Fibroblast of mammary gland (primary cell): Measurements from ENCODE around the gene STX11.

ENCODE experiments used
- DNase-seq: peaks from one replicate; pipeline ENCODE4 v3.0.0-alpha.2; 2010; ENCODE audit warnings: low read depth
- H3K4me3 ChIP-seq: 2 replicates; pipeline ENCODE4 v1.5.1; 2011; ENCODE audit warnings: low read depth, mild to moderate bottlenecking, low read length, moderate library complexity; ENCODE audit not compliant: control insufficient read depth
- TF ChIP-seq, protein P1 (sequence below): conservative IDR thresholded peaks from 2 replicates; pipeline ENCODE4 v1.5.1; 2011; ENCODE audit warnings: low read depth, low read length, inconsistent platforms; ENCODE audit not compliant: control insufficient read depth, insufficient read depth

Gene STX11

DNA sequence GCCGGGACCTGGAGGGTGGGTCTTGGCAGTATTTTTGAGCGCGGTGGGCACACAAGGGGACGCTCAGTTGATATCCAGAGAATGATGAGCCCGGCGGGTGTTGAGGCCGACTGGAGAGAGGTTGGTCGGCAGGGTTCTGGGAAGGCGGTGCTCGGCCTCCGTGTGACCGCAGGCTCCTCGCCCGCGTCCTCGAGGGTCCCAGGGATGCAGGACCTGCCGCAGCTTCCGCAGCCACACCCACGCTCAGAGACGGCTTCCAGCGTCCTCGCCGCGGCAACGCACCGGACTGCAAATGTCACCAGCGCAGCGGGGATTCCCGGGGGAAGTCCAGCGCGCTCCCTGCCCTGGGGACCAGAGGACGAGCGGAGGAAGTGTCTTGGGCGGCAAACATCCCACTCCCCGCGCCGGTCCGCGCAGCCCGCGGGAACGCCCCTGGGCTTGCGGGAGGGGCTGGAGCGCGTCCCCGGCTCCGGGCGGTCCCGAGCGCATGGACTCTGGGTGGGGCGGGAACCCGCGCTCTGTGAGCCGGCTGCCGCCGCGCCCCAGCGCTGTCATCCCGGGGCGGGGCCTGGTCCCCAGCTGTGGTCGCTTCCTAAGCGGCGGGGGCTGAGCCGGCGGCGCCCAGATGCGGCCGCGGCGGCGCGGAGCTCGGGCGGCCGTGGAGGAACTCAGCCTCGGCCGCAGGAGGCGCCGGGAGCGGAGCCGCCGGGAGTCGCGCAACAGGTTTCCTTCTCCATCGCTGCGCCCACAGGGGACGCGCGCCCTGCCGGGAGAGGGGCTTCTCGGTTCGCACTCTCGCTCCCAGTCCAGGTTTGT lies at the start of gene STX11:
TSS of gene STX11 (plus strand) at position 624 of the 816 bp plus-strand sequence. CDS start 36,111 bp downstream, outside the sequence.
- TF ChIP-seq, protein P1, sequence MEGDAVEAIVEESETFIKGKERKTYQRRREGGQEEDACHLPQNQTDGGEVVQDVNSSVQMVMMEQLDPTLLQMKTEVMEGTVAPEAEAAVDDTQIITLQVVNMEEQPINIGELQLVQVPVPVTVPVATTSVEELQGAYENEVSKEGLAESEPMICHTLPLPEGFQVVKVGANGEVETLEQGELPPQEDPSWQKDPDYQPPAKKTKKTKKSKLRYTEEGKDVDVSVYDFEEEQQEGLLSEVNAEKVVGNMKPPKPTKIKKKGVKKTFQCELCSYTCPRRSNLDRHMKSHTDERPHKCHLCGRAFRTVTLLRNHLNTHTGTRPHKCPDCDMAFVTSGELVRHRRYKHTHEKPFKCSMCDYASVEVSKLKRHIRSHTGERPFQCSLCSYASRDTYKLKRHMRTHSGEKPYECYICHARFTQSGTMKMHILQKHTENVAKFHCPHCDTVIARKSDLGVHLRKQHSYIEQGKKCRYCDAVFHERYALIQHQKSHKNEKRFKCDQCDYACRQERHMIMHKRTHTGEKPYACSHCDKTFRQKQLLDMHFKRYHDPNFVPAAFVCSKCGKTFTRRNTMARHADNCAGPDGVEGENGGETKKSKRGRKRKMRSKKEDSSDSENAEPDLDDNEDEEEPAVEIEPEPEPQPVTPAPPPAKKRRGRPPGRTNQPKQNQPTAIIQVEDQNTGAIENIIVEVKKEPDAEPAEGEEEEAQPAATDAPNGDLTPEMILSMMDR, result no peak
- peak; percentile 48 for DNase-seq
- peak within 1 kb of the TSS; percentile 67 for H3K4me3 ChIP-seq

DNA sequence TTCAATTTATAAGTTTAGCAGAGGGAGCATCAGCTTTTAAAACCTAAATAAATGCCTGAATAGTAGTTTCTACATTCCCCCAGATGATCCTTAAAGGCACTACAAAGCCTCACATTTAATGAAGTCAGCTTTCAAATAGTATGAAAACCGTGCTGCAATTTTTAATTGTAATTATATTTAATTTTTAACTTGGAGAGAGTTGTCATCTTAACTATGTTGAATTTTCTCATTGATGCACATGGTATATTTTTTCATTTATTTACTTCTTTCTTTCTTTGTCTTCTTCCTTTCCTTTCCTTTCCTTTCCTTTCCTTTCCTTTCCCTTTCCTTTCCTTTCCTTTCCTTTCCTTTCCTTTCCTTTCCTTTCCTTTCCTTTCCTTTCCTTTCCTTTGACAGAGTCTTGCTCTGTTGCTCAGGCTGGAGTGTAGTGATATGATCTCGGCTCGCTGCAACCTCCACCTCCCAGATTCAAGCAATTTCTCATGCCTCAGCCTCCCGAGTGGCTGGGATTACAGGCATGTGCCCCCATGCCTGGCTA lies 47.2 kb upstream of the STX11 start:
- TF ChIP-seq, protein P1, result no peak
- H3K4me3 ChIP-seq, result no peak overlapping the region
- no peak for DNase-seq

DNA sequence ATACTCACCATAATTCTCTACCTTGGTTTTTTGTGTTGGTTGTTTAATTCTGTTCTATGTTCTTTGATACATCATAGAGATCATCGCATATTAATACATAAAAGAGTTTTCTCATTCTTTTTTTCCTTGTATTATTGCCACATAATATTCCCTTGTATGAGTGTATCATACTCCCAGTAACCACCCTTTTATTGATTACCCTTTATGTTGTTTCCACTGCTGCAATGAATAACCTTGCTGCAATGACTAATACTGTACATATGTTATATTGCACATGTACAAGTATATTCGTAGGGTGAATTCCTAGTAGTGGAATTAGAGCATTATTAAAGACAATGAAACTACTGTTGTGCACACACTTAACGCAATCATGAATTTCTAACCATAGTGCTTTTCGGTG lies 45.8 kb upstream of the STX11 start:
- H3K4me3 ChIP-seq, result no peak overlapping the region
- no peak for DNase-seq
- TF ChIP-seq, protein P1, result no peak

DNA sequence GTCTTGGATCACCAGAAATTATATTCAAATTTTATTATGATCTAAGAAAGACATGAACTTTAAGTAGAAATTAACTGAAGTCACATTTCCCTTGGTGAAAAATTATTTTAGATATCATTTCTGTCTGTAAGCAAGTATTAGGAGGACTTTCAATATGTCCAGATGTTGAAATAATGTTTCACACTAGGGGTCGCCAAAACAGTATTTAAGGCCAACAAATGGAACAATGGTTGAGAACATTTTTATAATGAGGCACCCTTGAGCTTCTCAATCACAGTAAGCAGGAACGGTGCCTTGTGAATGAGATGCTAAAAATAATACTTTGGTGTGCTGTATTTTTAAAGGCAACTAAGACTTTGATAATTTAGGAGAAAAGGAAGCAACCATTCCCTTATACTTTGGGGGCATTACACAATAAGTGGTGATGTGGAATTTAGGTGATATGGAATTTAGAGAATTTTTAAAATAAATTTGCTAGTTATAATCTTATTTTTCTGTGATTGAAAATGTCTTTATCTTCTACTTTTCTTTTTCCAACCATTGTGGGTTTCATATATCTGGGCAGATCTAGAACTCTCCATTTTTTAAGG lies 45.3 kb upstream of the STX11 start:
- peak; percentile 82 for DNase-seq

DNA sequence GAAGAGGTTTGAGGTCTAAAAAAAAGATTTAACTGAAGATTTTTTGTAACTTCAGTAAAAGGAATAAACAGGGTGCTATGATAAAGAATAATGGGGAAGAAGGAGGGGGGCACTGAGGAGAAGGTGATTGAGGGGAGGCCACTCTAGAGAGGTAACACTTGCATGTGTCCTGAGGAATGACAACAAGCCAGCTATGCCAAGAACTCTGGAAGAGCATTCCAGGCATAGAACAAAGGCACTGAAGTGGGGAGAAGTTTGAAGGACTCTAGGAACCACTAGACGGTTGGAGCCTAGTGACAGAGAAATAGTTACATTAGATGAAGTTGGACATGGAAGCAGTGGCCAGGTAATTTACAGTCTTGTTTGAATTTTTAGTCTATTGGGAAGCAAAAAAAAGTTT lies 44.1 kb upstream of the STX11 start:
- H3K4me3 ChIP-seq, result no peak overlapping the region
- DNase-seq, result no peak
- TF ChIP-seq, protein P1, result no peak

More for the DNA sequence above, 45.3 kb upstream of the STX11 start:
- TF ChIP-seq, protein P1, result peak; percentile 77
- no peak overlapping the region for H3K4me3 ChIP-seq

DNA sequence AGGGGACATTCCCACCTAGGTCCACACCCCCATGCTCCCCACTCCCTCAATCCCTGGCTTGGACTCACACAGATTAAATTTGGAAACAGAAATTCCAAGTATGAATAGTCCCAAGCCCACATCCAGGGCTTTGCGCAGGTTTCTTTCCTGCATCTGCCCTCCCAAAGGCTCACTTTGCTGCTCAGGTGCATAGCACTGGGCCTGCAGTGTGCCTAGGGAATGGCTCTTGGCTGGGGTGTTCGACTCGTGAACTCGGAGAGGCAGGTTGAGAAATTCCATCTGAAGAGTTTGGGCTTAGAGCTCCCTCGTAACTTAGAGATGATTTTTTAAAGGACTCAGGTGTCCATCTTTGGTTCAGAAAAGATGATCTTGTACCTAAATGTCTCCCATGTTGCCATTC lies 40.1 kb upstream of the STX11 start:
- TF ChIP-seq, protein P1, result no peak
- DNase-seq, result no peak
- H3K4me3 ChIP-seq, result no peak overlapping the region
